Trophoblast cell (in vitro differentiated cells and primary cell): Measurements from ENCODE around the gene ZC3H14.

Experiments
- DNase-seq, 2 donors: peaks; one replicate each; pipeline ENCODE4 v3.0.0-alpha.2; 2016
- H2AFZ ChIP-seq: 2 replicates; pipeline ENCODE4 v1.6.1; 2013; ENCODE audit warnings: low read length, moderate library complexity, mild to moderate bottlenecking; ENCODE audit not compliant: insufficient read depth, poor library complexity
- H2AK5ac ChIP-seq: 2 replicates; pipeline ENCODE4 v1.6.1; 2013; ENCODE audit warnings: mild to moderate bottlenecking, low read length
- H2BK120ac ChIP-seq: 2 replicates; pipeline ENCODE4 v1.6.1; 2013; ENCODE audit warnings: low read length, mild to moderate bottlenecking, moderate library complexity; ENCODE audit not compliant: insufficient read depth, poor library complexity
- H2BK12ac ChIP-seq: 2 replicates; pipeline ENCODE4 v1.6.1; 2013; ENCODE audit warnings: mild to moderate bottlenecking, low read length, moderate library complexity
- H2BK5ac ChIP-seq: 2 replicates; pipeline ENCODE4 v1.6.1; 2013; ENCODE audit warnings: low read length, low read depth, moderate library complexity, mild to moderate bottlenecking; ENCODE audit not compliant: poor library complexity
- H3K14ac ChIP-seq: 2 replicates; pipeline ENCODE4 v1.6.1; 2013; ENCODE audit warnings: mild to moderate bottlenecking, low read length
- H3K18ac ChIP-seq: 2 replicates; pipeline ENCODE4 v1.6.1; 2013; ENCODE audit warnings: mild to moderate bottlenecking, low read length
- H3K23ac ChIP-seq: 2 replicates; pipeline ENCODE4 v1.6.1; 2013; ENCODE audit warnings: low read length
- H3K27ac ChIP-seq: 2 replicates; pipeline ENCODE4 v1.5.1; 2013; ENCODE audit warnings: low read depth, mild to moderate bottlenecking, inconsistent platforms, low read length, moderate library complexity
- H3K27me3 ChIP-seq: 2 replicates; pipeline ENCODE4 v1.6.1; 2013; ENCODE audit warnings: inconsistent platforms, mild to moderate bottlenecking, low read length, moderate library complexity; ENCODE audit not compliant: insufficient read depth
- H3K36me3 ChIP-seq, 2 experiments: 1 replicate in 1 of 2; 2 replicates in 1 of 2; pipeline ENCODE4 v1.6.1; 2013; ENCODE audit warnings: low read length in 2 of 2, mild to moderate bottlenecking in 2 of 2, moderate library complexity in 1 of 2; ENCODE audit not compliant: insufficient read depth in 2 of 2, control insufficient read depth in 1 of 2
- H3K4ac ChIP-seq: 2 replicates; pipeline ENCODE4 v1.6.1; 2013; ENCODE audit warnings: low read depth, mild to moderate bottlenecking, low read length, moderate library complexity
- H3K4me1 ChIP-seq, 2 experiments: 1 replicate in 1 of 2; 2 replicates in 1 of 2; pipeline ENCODE4 v1.6.1; 2013; ENCODE audit warnings: low read length in 2 of 2, mild to moderate bottlenecking in 2 of 2, moderate library complexity in 1 of 2; ENCODE audit not compliant: insufficient read depth in 2 of 2, control insufficient read depth in 1 of 2
- H3K4me2 ChIP-seq: 2 replicates; pipeline ENCODE4 v1.6.1; 2013; ENCODE audit warnings: inconsistent platforms, mild to moderate bottlenecking, low read length, moderate library complexity
- H3K4me3 ChIP-seq: 2 replicates; pipeline ENCODE4 v1.5.1; 2013; ENCODE audit warnings: mild to moderate bottlenecking, low read depth, low read length, inconsistent platforms
- H3K79me1 ChIP-seq: one replicate; pipeline ENCODE4 v1.6.1; 2013; ENCODE audit warnings: low read length
- H3K79me2 ChIP-seq: 2 replicates; pipeline ENCODE4 v1.6.1; 2013; ENCODE audit warnings: low read length, mild to moderate bottlenecking; ENCODE audit not compliant: control insufficient read depth, insufficient read depth, poor library complexity
- H3K9ac ChIP-seq: 2 replicates; pipeline ENCODE4 v1.6.1; 2013; ENCODE audit warnings: mild to moderate bottlenecking, low read length
- H3K9me3 ChIP-seq: 2 replicates; pipeline ENCODE4 v1.6.1; 2013; ENCODE audit warnings: low read depth, mild to moderate bottlenecking, control low read depth, inconsistent platforms, low read length; ENCODE audit not compliant: insufficient read depth
- H4K12ac ChIP-seq: 2 replicates; pipeline ENCODE4 v1.6.1; 2013; ENCODE audit warnings: low read depth, mild to moderate bottlenecking, low read length, moderate library complexity
- H4K8ac ChIP-seq: 2 replicates; pipeline ENCODE4 v1.6.1; 2013; ENCODE audit warnings: low read depth, mild to moderate bottlenecking, low read length, moderate library complexity
- H4K91ac ChIP-seq: one replicate; pipeline ENCODE4 v1.6.1; 2013; ENCODE audit warnings: low read depth, mild to moderate bottlenecking, low read length, moderate library complexity
- WGBS: extraction: QIAGEN DNeasy Blood & Tissue Kit; methylation state at CpG from one replicate; pipeline ENCODE4 v1.1.7; 2013; ENCODE audit warnings: missing lambda C conversion rate; ENCODE audit not compliant: insufficient read length, insufficient coverage; ENCODE audit errors: extremely low coverage; 5-methylcytosine and 5-hydroxymethylcytosine counted together

Gene ZC3H14

GRCh38 chr14:88550078-88550477, 12.8 kb upstream of the ZC3H14 start:
- Histone ChIP-seq H3K18ac (peak overlapping the region; percentile 61), H3K27me3 (no peaks in the 10 kb centered on the region), H4K91ac (peak overlapping the region; percentile 25), H3K14ac (no peak overlapping the region), H3K79me2 (peaks cover 5% of the 10 kb centered on the region), H2AK5ac (no peak overlapping the region), H3K4me2 (no peak overlapping the region), H3K4me1 (peaks cover 6 to 7% of the 10 kb centered on the region in 2 experiments), H3K23ac (no peak overlapping the region), H3K27ac (peak overlapping the region; percentile 14), H4K12ac (no peak overlapping the region), H3K9ac (no peak overlapping the region), H3K9me3 (no peaks in the 10 kb centered on the region), H2BK5ac (no peak overlapping the region), H2BK120ac (peak overlapping the region; percentile 28), H2BK12ac (no peak overlapping the region), H3K4ac (peak overlapping the region; percentile 47), H3K4me3 (no peak overlapping the region), H3K36me3 (peaks cover 32 to 33% of the 10 kb centered on the region in 2 experiments), H3K79me1 (peaks cover 9% of the 10 kb centered on the region), H4K8ac (peak overlapping the region; percentile 33), H2AFZ (no peak overlapping the region)
- DNase-seq, result peak in 1 of 2 donors; percentile 37
- WGBS, result no CpG with 5 or more reads among the region's 15 CpGs

- Histone ChIP-seq H3K4me2 (peak overlapping the region; percentile 53), H3K36me3 (peaks cover 24 to 28% of the 10 kb centered on the region in 2 experiments), H3K23ac (no peak overlapping the region), H3K4me3 (peak overlapping the region; percentile 55), H3K27ac (no peak overlapping the region), H3K4me1 (peaks cover 6 to 7% of the 10 kb centered on the region in 2 experiments), H2BK120ac (no peak overlapping the region), H4K12ac (peak overlapping the region; percentile 39), H3K79me1 (peaks cover 9% of the 10 kb centered on the region), H3K9me3 (no peaks in the 10 kb centered on the region), H4K8ac (peak overlapping the region; percentile 32), H3K14ac (no peak overlapping the region), H3K9ac (no peak overlapping the region), H2BK12ac (no peak overlapping the region), H2BK5ac (no peak overlapping the region), H3K27me3 (no peaks in the 10 kb centered on the region), H3K18ac (no peak overlapping the region), H4K91ac (no peak overlapping the region), H2AFZ (no peak overlapping the region), H3K79me2 (peaks cover 5% of the 10 kb centered on the region), H2AK5ac (no peak overlapping the region), H3K4ac (peak overlapping the region; percentile 50)
- no CpG with 5 or more reads among the region's 50 CpGs for WGBS
- DNase-seq, result peak; percentile 61 to 78
These were observed 11.6 kb upstream of the ZC3H14 start for GRCh38 chr14:88551094-88551870.

DNA sequence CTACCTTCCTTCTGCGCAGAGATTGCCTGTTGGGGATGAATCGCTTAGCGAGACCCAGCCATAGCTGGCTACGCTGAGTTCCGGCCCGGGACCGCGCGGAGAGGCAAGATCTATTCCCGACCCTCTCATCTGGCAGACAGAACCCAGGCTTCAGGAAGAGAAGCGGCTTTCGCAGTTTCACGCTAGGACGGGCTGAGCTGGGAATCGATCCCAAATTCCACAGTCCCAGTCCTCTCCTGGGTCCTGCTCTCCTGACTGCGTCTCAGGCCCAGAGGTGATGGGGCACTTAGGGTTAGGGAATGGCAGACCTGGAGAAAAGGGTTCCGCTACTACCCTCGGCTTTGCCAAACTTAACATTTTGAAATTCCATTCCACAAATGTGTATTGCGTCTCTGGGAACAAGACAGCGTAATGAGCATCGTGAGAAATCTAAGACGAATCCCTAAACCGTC, 10.8 kb upstream of the ZC3H14 start:
- WGBS, result no CpG with 5 or more reads among the region's 23 CpGs
- H3K27me3 ChIP-seq, result no peaks in the 10 kb centered on the region

DNA sequence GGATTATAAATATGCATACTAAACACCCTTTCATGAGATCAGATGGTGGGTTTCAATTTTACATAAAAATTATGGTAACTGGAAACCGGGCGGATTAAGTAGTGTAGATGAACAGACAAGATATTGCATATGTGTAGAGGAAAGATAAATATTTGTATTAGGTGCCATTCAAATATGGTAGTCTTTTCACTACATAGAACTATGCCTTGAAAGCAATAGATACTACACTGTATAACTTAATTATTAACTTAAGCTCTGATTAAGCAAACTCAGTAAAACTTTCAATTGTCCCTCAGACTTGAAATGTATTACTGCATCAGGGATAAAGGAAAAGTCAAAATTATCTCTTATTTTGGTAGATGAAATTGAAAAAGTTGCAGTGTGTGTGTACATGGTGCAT, 10.0 kb upstream of the ZC3H14 start:
- H3K23ac ChIP-seq, result no peak overlapping the region
- H2AK5ac ChIP-seq, result no peak overlapping the region
- H3K9me3 ChIP-seq, result no peaks in the 10 kb centered on the region
- no peak overlapping the region for H3K4me3 ChIP-seq
- no peak overlapping the region for H3K18ac ChIP-seq
- peaks cover 9% of the 10 kb centered on the region for H3K79me1 ChIP-seq
- no peak overlapping the region for H3K4me2 ChIP-seq
- no peak overlapping the region for H3K4ac ChIP-seq
- no peak overlapping the region for H2BK5ac ChIP-seq
- H2BK120ac ChIP-seq, result no peak overlapping the region
- no peak overlapping the region for H4K91ac ChIP-seq
- H4K12ac ChIP-seq, result no peak overlapping the region
- H4K8ac ChIP-seq, result no peak overlapping the region
- peaks cover 5% of the 10 kb centered on the region for H3K79me2 ChIP-seq
- H3K27me3 ChIP-seq, result no peaks in the 10 kb centered on the region
- peaks cover 20 to 22% of the 10 kb centered on the region in 2 experiments for H3K36me3 ChIP-seq
- no peak overlapping the region for H2BK12ac ChIP-seq
- no peak overlapping the region for H3K27ac ChIP-seq
- no peak overlapping the region for H3K9ac ChIP-seq
- no CpG with 5 or more reads among the region's 2 CpGs for WGBS
- H3K4me1 ChIP-seq, result peaks cover 6 to 7% of the 10 kb centered on the region in 2 experiments
- DNase-seq, result no peak
- H2AFZ ChIP-seq, result no peak overlapping the region
- no peak overlapping the region for H3K14ac ChIP-seq

More for the DNA sequence above, 10.8 kb upstream of the ZC3H14 start:
- peak overlapping the region; percentile 8 for H3K18ac ChIP-seq
- no peak overlapping the region for H3K9ac ChIP-seq
- peak overlapping the region; percentile 53 for H3K4me2 ChIP-seq
- H4K91ac ChIP-seq, result no peak overlapping the region
- peaks cover 6 to 7% of the 10 kb centered on the region in 2 experiments for H3K4me1 ChIP-seq
- peak overlapping the region; percentile 19 for H2AK5ac ChIP-seq
- H3K79me1 ChIP-seq, result peaks cover 9% of the 10 kb centered on the region
- H2BK12ac ChIP-seq, result no peak overlapping the region
- DNase-seq, result no peak
- H2AFZ ChIP-seq, result no peak overlapping the region
- H3K27ac ChIP-seq, result no peak overlapping the region
- peaks cover 5% of the 10 kb centered on the region for H3K79me2 ChIP-seq
- H3K36me3 ChIP-seq, result peaks cover 24 to 28% of the 10 kb centered on the region in 2 experiments
- H3K23ac ChIP-seq, result no peak overlapping the region
- H3K14ac ChIP-seq, result no peak overlapping the region
- peak overlapping the region; percentile 27 for H4K8ac ChIP-seq
- peak overlapping the region; percentile 56 for H3K4ac ChIP-seq
- H2BK120ac ChIP-seq, result peak overlapping the region; percentile 3
- H3K9me3 ChIP-seq, result no peaks in the 10 kb centered on the region
- H4K12ac ChIP-seq, result no peak overlapping the region
- peak overlapping the region; percentile 1 for H2BK5ac ChIP-seq
- no peak overlapping the region for H3K4me3 ChIP-seq
